Measurements from ENCODE around the gene TLX3.

DNA sequence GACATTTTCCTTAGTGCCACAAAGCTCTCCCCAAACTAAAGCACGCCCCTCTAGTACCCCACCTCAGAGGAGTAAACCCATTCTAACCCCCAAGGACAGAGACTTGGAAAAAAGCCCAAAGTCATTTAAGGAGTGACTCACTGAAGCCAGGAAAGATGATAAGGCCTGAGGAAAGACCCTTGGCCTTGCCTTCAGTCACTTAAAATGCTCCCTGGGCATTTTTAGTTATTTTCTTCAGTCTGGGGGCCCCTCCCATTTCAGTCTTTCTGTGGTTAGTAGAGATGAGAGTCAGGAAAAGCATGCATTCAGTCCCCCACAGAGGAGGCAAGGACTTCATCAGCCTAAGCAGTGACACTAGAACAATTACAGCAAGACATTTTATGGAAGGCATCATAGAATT lies 13.7 kb upstream of the TLX3 start:
- TF ChIP-seq RCOR1 (conservative IDR thresholded peaks at IDR 0.05; ENCODE audit: low read depth, low read length), result no peak
- TF ChIP-seq, protein P1, sequence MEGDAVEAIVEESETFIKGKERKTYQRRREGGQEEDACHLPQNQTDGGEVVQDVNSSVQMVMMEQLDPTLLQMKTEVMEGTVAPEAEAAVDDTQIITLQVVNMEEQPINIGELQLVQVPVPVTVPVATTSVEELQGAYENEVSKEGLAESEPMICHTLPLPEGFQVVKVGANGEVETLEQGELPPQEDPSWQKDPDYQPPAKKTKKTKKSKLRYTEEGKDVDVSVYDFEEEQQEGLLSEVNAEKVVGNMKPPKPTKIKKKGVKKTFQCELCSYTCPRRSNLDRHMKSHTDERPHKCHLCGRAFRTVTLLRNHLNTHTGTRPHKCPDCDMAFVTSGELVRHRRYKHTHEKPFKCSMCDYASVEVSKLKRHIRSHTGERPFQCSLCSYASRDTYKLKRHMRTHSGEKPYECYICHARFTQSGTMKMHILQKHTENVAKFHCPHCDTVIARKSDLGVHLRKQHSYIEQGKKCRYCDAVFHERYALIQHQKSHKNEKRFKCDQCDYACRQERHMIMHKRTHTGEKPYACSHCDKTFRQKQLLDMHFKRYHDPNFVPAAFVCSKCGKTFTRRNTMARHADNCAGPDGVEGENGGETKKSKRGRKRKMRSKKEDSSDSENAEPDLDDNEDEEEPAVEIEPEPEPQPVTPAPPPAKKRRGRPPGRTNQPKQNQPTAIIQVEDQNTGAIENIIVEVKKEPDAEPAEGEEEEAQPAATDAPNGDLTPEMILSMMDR (IDR thresholded peaks at IDR 0.05 in 2 of 3, conservative IDR thresholded peaks at IDR 0.05 in 1 of 3; ENCODE audit: control insufficient read depth in 2 of 3, extremely low read depth in 1 of 3, insufficient read depth in 1 of 3, low read depth in 3 of 3, low read length in 3 of 3), result no peak
- TF ChIP-seq ZNF217 (IDR thresholded peaks at IDR 0.05), result no peak
- no peak for TF ChIP-seq EGR1 (IDR thresholded peaks at IDR 0.05; ENCODE audit: borderline replicate concordance in 1 of 2, low read depth in 2 of 2, low read length in 2 of 2)
- TF ChIP-seq TAF1 (IDR thresholded peaks at IDR 0.05; ENCODE audit: borderline replicate concordance, low read depth, low read length), result no peak
- TF ChIP-seq ZNF274 (IDR thresholded peaks at IDR 0.05; ENCODE audit: insufficient read depth, insufficient read length), result no peak
